Progenitor cell of endocrine pancreas (in vitro differentiated cells): ENCODE data around the gene MYG1. TPM values are rescaled to one million over a fixed set of nuclear protein-coding genes. Genes with fewer than 3 reads are reported as not detected.

Experiments
- DNase-seq: peaks from one replicate; pipeline ENCODE4 v3.0.0; 2021; ENCODE audit warnings: low spot score; ENCODE audit not compliant: unreplicated experiment
- H3K27ac Mint-ChIP-seq: 2 replicates; pipeline ENCODE4 v1.8.0; 2021; ENCODE audit warnings: mild to moderate bottlenecking, moderate library complexity, mixed read lengths
- H3K27me3 Mint-ChIP-seq: 2 replicates; pipeline ENCODE4 v1.8.0; 2021; ENCODE audit warnings: mixed read lengths
- H3K36me3 Mint-ChIP-seq: 2 replicates; pipeline ENCODE4 v1.8.0; 2022; ENCODE audit warnings: mixed read lengths; ENCODE audit not compliant: insufficient read depth
- H3K4me1 Mint-ChIP-seq: 2 replicates; pipeline ENCODE4 v1.8.0; 2021; ENCODE audit warnings: low read depth, mixed read lengths
- H3K4me3 Mint-ChIP-seq: 2 replicates; pipeline ENCODE4 v1.8.0; 2021; ENCODE audit warnings: low read depth, mild to moderate bottlenecking, moderate library complexity, mixed read lengths
- H3K9me3 Mint-ChIP-seq: 2 replicates; pipeline ENCODE4 v1.8.0; 2021; ENCODE audit warnings: low read depth, mixed read lengths
- total RNA-seq: library from RNA; stranded (reverse); gene quantifications from 2 replicates; pipeline ENCODE4 v1.2.1, GENCODE V29; 2021
- TF ChIP-seq, protein P1 (sequence below): fragments of 200-600 bp; sonication (generic); IDR thresholded peaks from one replicate; pipeline ENCODE4 v1.5.0; 2021; ENCODE audit warnings: antibody characterized with exemption, mild to moderate bottlenecking; ENCODE audit not compliant: unreplicated experiment

The MYG1 gene
- total RNA-seq, 1 donor from 2014 or later: 58.9 TPM

GRCh38 chr12:53254816-53255545 is 44.5 kb upstream of the MYG1 start:
- TF ChIP-seq, protein P1, sequence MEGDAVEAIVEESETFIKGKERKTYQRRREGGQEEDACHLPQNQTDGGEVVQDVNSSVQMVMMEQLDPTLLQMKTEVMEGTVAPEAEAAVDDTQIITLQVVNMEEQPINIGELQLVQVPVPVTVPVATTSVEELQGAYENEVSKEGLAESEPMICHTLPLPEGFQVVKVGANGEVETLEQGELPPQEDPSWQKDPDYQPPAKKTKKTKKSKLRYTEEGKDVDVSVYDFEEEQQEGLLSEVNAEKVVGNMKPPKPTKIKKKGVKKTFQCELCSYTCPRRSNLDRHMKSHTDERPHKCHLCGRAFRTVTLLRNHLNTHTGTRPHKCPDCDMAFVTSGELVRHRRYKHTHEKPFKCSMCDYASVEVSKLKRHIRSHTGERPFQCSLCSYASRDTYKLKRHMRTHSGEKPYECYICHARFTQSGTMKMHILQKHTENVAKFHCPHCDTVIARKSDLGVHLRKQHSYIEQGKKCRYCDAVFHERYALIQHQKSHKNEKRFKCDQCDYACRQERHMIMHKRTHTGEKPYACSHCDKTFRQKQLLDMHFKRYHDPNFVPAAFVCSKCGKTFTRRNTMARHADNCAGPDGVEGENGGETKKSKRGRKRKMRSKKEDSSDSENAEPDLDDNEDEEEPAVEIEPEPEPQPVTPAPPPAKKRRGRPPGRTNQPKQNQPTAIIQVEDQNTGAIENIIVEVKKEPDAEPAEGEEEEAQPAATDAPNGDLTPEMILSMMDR: no peak
- no peak overlapping the region for H3K27ac Mint-ChIP-seq
- no peak for DNase-seq
- peaks cover 18% of the 10 kb centered on the region for H3K4me1 Mint-ChIP-seq
- no peaks in the 10 kb centered on the region for H3K36me3 Mint-ChIP-seq
- H3K27me3 Mint-ChIP-seq: no peaks in the 10 kb centered on the region
- H3K4me3 Mint-ChIP-seq: no peak overlapping the region
- H3K9me3 Mint-ChIP-seq: no peaks in the 10 kb centered on the region

- TF ChIP-seq, protein P1: no peak
- H3K4me1 Mint-ChIP-seq: peaks cover 16% of the 10 kb centered on the region
- no peak overlapping the region for H3K4me3 Mint-ChIP-seq
- DNase-seq: no peak
- H3K9me3 Mint-ChIP-seq: no peaks in the 10 kb centered on the region
- H3K27me3 Mint-ChIP-seq: no peaks in the 10 kb centered on the region
- no peak overlapping the region for H3K27ac Mint-ChIP-seq
- no peaks in the 10 kb centered on the region for H3K36me3 Mint-ChIP-seq
Observed at GRCh38 chr12:53255996-53256395, 43.5 kb upstream of the MYG1 start.

GRCh38 chr12:53258541-53259539 is 40.7 kb upstream of the MYG1 start:
- no peaks in the 10 kb centered on the region for H3K9me3 Mint-ChIP-seq
- no peak overlapping the region for H3K4me3 Mint-ChIP-seq
- H3K27ac Mint-ChIP-seq: no peak overlapping the region
- H3K36me3 Mint-ChIP-seq: no peaks in the 10 kb centered on the region
- H3K4me1 Mint-ChIP-seq: no peaks in the 10 kb centered on the region
- DNase-seq: no peak
- TF ChIP-seq, protein P1: no peak
- no peaks in the 10 kb centered on the region for H3K27me3 Mint-ChIP-seq

DNA sequence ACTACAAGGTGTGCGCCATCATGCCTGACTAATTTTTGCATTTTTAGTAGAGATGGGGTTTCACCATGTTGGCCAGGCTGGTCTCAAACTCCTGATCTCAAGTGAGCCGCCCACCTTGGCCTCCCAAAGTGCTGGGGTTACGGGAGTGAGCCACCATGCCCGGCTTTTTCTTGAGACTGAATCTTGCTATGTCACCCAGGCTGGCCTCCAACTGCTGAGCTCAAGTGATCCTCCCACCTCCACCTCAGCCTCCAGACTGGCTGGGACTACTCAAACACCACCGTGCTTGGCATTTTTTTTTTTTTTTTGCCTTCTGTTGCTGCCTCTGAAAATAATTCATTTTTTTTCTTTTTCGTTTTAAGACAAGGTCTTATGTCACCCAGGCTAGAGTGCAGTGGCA is 39.6 kb upstream of the MYG1 start:
- Mint-ChIP-seq H3K36me3 (no peaks in the 10 kb centered on the region), H3K9me3 (no peaks in the 10 kb centered on the region), H3K4me1 (no peaks in the 10 kb centered on the region), H3K4me3 (no peak overlapping the region), H3K27ac (no peak overlapping the region), H3K27me3 (no peaks in the 10 kb centered on the region)
- DNase-seq: no peak
- TF ChIP-seq, protein P1: no peak

DNA sequence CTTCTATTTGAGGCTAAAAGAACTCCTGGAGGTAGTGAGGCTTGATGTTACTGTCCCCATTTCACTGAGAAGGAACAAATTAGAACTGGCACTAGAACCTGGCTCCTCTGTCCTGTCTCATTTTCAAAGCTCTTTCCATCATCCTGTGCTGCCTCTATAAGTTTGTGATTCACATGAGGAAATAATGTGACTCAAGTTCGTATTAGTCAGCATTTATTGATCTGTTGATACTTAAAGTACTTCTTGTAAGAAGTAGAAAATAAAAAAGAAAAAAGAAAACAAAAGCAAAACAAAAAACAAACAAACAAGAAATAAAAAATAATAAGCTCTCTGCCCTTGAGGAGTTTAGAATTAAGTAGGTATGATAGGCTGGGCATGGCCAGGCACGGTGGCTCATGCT is 33.7 kb upstream of the MYG1 start:
- DNase-seq: no peak
- no peaks in the 10 kb centered on the region for H3K36me3 Mint-ChIP-seq
- H3K4me1 Mint-ChIP-seq: peaks cover 17% of the 10 kb centered on the region
- H3K4me3 Mint-ChIP-seq: no peak overlapping the region
- TF ChIP-seq, protein P1: no peak
- no peaks in the 10 kb centered on the region for H3K9me3 Mint-ChIP-seq
- no peaks in the 10 kb centered on the region for H3K27me3 Mint-ChIP-seq
- peak overlapping the region; percentile 46 for H3K27ac Mint-ChIP-seq
